GM12801 (cell line): ENCODE results near the gene SIGLECL1.
"Not testable (repeated sequence)": the region's sequence is repeated elsewhere in the genome, so short reads cannot be mapped to it uniquely, and the experiment has no call there.

ENCODE experiments used
- CTCF ChIP-seq: IDR thresholded peaks from one replicate; pipeline ENCODE4 v1.5.1; 2011; ENCODE audit warnings: control low read depth; ENCODE audit not compliant: insufficient read length; ENCODE audit errors: extremely low read depth

Gene SIGLECL1

GRCh38 chr19:51219307-51219706 lies 31.6 kb upstream of the SIGLECL1 start:
- TF ChIP-seq CTCF: no peak

DNA sequence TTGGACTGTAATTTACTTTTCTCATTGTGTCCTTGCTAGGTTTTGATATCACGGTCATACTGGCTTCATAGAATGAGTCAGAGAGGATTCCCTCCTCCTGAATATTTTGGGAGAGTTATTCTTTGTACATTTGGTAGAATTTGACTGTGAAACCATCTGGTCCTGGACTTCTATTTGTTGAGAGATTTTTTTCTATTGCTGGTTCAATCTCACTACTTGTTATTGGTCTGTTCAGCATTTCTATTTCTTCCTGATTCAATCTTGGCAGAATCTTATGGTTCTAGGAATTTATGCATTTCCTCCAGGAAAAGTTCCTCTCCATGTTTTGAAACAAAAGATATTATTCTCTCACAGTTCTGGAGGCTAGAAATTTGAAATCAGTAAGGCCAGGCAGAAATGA lies 30.9 kb upstream of the SIGLECL1 start:
- TF ChIP-seq CTCF: no peak

GRCh38 chr19:51220996-51221395 lies 29.9 kb upstream of the SIGLECL1 start:
- no peak for TF ChIP-seq CTCF

- TF ChIP-seq CTCF: no peak
Measured at GRCh38 chr19:51224163-51224641, 26.7 kb upstream of the SIGLECL1 start.

DNA sequence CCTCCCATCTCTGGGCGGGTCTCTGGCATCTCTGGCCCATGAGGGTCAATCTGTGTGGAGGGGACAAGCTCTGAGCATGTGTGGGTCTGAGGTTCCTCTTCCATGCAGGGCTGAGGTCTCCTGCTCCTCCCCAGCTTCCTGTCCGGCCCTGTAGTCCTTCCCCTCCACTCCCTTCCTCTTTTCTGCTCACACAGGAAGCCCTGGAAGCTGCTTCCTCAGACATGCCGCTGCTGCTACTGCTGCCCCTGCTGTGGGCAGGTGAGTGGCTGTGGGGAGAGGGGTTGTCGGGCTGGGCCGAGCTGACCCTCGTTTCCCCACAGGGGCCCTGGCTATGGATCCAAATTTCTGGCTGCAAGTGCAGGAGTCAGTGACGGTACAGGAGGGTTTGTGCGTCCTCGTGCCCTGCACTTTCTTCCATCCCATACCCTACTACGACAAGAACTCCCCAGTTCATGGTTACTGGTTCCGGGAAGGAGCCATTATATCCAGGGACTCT lies 25.9 kb upstream of the SIGLECL1 start, which contains the start of gene CD33:
Gene CD33, plus strand, starts transcription at position 183 of the 496 bp plus-strand sequence. Its CDS starts 39 bp downstream, at position 222.
- TF ChIP-seq CTCF: not testable (repeated sequence)

DNA sequence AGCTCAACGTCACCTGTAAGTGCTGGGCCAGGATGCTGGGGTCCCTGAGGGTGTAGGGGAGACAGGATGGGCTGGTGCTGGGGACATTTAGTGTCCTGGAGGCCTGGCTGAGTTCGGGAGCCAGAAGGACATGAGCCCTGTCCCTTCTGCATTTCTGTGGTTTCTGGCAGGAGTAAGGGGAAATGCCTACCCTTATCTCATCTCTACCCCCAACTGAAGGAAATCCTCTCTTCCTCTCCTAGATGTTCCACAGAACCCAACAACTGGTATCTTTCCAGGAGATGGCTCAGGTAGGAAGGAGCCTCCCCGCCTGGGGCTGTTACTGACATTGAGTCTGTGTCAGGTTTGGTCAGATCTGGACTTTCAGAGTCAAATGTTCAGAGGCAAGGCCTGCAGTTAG lies 24.8 kb upstream of the SIGLECL1 start:
- TF ChIP-seq CTCF: no peak

DNA sequence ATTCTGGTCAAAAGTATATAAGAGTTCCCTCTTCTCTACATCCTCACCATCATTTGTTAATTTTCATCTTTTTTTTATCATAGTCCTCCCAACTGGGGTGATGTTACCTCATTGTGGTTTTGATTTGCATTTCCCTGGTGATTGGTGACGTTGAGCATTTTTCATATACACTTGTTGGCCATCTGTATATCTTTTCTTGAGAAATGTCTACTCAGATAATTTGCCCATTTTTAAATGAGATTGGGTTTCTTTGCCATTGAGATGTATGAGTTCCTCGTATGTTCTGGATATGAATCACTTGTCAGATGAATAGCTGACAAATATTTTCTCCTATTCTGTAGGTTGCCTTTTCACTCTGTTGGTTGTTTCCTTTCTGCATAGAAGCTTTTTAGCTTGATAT lies 23.6 kb upstream of the SIGLECL1 start:
- TF ChIP-seq CTCF: no peak
